GM12878 (cell line): ENCODE data around the gene TPMT. TPM values are rescaled to one million over a fixed set of nuclear protein-coding genes. Genes with fewer than 3 reads are reported as not detected.

Experiments used
- ATAC-seq: fragments of 200-7000 bp; cut with Tn5 transposase; 3 replicates; pipeline ENCODE4 v1.9.1; 2020; ENCODE audit warnings: mild to moderate bottlenecking, moderate library complexity
- BruUV-seq: library from RNA; stranded (reverse); fragments of 400-500 nt; replicated peaks from 2 replicates; lab custom pipeline; 2021; lab: Mats Ljungman, UMichigan
- CTCF ChIA-PET: fragments of 300-600 bp; sonication (Branson Sonifier 250); formaldehyde crosslinking; extraction: SDS; loops from one replicate; lab custom pipeline; 2021; ENCODE audit warnings: inconsistent platforms; lab: Yijun Ruan, JAX
- POLR2A ChIA-PET: fragments of 350-600 bp; formaldehyde crosslinking; extraction: SDS; loops from one replicate; lab custom pipeline; 2021; ENCODE audit warnings: inconsistent platforms; lab: Charles Lee
- RAD21 ChIA-PET: fragments of 300-600 bp; sonication (Branson Sonifier 250); formaldehyde crosslinking; loops from one replicate; lab custom pipeline; 2023; ENCODE audit warnings: antibody characterized with exemption; ENCODE audit not compliant: unreplicated experiment; lab: Charles Lee
- SMC1A ChIA-PET: fragments of 300-600 bp; sonication (Branson Sonifier 250); formaldehyde crosslinking; loops from one replicate; lab custom pipeline; 2023; ENCODE audit not compliant: unreplicated experiment, uncharacterized antibody; lab: Charles Lee
- DNase-seq: peaks from one replicate; pipeline ENCODE4 v3.0.0-alpha.2; 2011; ENCODE audit warnings: low read depth, low spot score
- FAIRE-seq: peaks from 3 replicates; lab custom pipeline; 2011; peaks lifted over from hg19 to GRCh38; lab: Jason Lieb, UNC
- H2AFZ ChIP-seq: 2 replicates; pipeline ENCODE4 v1.6.0; 2011; ENCODE audit warnings: low read depth, low read length, control low read depth; ENCODE audit not compliant: control insufficient read depth
- H3K27ac ChIP-seq: 2 replicates; pipeline ENCODE4 v1.5.1; 2011; ENCODE audit warnings: control low read depth; ENCODE audit not compliant: control insufficient read depth, insufficient read depth
- H3K27me3 ChIP-seq, 2 experiments: replicated peaks in 1 of 2; 2 replicates each; pipeline versions ENCODE4 v1.6.0 to v1.6.1; 2011; ENCODE audit warnings: low read length in 1 of 2; ENCODE audit not compliant: control insufficient read depth in 2 of 2, insufficient read depth in 2 of 2
- H3K36me3 ChIP-seq, 2 experiments: 2 replicates each; pipeline ENCODE4 v1.5.1; 2011; ENCODE audit warnings: low read length in 1 of 2; ENCODE audit not compliant: control insufficient read depth in 2 of 2, insufficient read depth in 2 of 2
- H3K4me1 ChIP-seq: 2 replicates; pipeline ENCODE4 v1.6.1; 2011; ENCODE audit warnings: mild to moderate bottlenecking, low read length, moderate library complexity, mixed read lengths; ENCODE audit not compliant: control insufficient read depth, insufficient read depth
- H3K4me2 ChIP-seq: 2 replicates; pipeline ENCODE4 v1.6.0; 2011; ENCODE audit warnings: control low read depth; ENCODE audit not compliant: control insufficient read depth, insufficient read depth
- H3K4me3 ChIP-seq: fragments of 200-600 bp; sonication (generic); 2 replicates; pipeline ENCODE4 v1.5.1; 2016
- H3K79me2 ChIP-seq: 2 replicates; pipeline ENCODE4 v1.6.0; 2011; ENCODE audit warnings: low read length; ENCODE audit not compliant: control insufficient read depth, insufficient read depth
- H3K9ac ChIP-seq: 2 replicates; pipeline ENCODE4 v1.8.0; 2011; ENCODE audit warnings: low read length, control low read depth, mixed read lengths; ENCODE audit not compliant: control insufficient read depth, insufficient read depth
- H3K9me3 ChIP-seq: replicated peaks from 3 replicates; pipeline ENCODE4 v1.5.1; 2011; ENCODE audit warnings: mild to moderate bottlenecking, low read length; ENCODE audit not compliant: control insufficient read depth, insufficient read depth
- H4K20me1 ChIP-seq: 2 replicates; pipeline ENCODE4 v1.6.0; 2011; ENCODE audit not compliant: control insufficient read depth, insufficient read depth
- HSF1 ChIP-seq: fragments of 150-350 bp; IDR thresholded peaks from 2 replicates; pipeline ENCODE4 v1.6.1; 2014; ENCODE audit warnings: mild to moderate bottlenecking, low read depth, low read length
- PAX5 ChIP-seq: IDR thresholded peaks from 2 replicates; pipeline ENCODE4 v1.6.1; 2011; ENCODE audit warnings: low read depth, low read length, borderline replicate concordance
- TCF7 ChIP-seq: IDR thresholded peaks from 2 replicates; pipeline ENCODE4 v1.6.1; 2014; ENCODE audit warnings: antibody characterized with exemption, borderline replicate concordance
- ZBTB33 ChIP-seq: fragments of 450-650 bp; IDR thresholded peaks from 2 replicates; pipeline ENCODE4 v1.6.1; 2017; ENCODE audit warnings: mild to moderate bottlenecking
- WGBS: methylation state at CpG from one replicate; pipeline ENCODE4 v1.1.6; 2016; ENCODE audit warnings: low lambda C conversion rate; ENCODE audit not compliant: insufficient replicate concordance, insufficient coverage; ENCODE audit errors: missing lambda C conversion rate; 5-methylcytosine and 5-hydroxymethylcytosine counted together
- in situ Hi-C: fragments of 300-500 bp; cut with MboI; formaldehyde crosslinking; loops from 9 replicates; pipeline ENCODE4 v1.14.3; 2018; ENCODE audit warnings: mixed read lengths
- intact Hi-C: fragments of 100-400 bp; cut with micrococcal nuclease; formaldehyde crosslinking; loops from one replicate; pipeline ENCODE4 v1.14.2; 2022; ENCODE audit not compliant: unreplicated experiment
- polyA plus RNA-seq, 11 experiments: library from polyadenylated mRNA; depleted of rRNA in 4 of 11; unstranded in 6 of 11; stranded (reverse) in 5 of 11; fragments of >200 nt; fragmentation: Nextera tagmentation in 4 of 11; fragmentation: Illumina TruSeq in 1 of 11; extraction: Ambion mirVana in 4 of 11; extraction: Trizol in 1 of 11; gene quantifications; 1 replicate in 1 of 11; 2 replicates in 10 of 11; pipeline versions ENCODE4 v1.2.1 to v1.2.3, GENCODE V29; 2011 to 2016; ENCODE audit warnings: inconsistent platforms in 2 of 11, missing spikeins in 2 of 11, low read depth in 1 of 11
- total RNA-seq, 4 experiments: library from RNA; depleted of rRNA in 3 of 4; stranded (reverse); fragments of >200 nt in 3 of 4; fragmentation: Illumina TruSeq in 1 of 4; extraction: Trizol in 1 of 4; gene quantifications; 2 replicates each; pipeline versions ENCODE4 v1.2.1 to v1.2.3, GENCODE V29; 2013 to 2021
- TF ChIP-seq, protein P1 (sequence below): fragments of 450-650 bp; formaldehyde crosslinking; IDR thresholded peaks from 2 replicates; pipeline ENCODE4 v1.5.0; 2022; ENCODE audit warnings: mild to moderate bottlenecking, missing genetic modification characterization

Gene TPMT
- total and polyA plus RNA-seq, 10 of the 15 experiments (the other 5 are each of a cell fraction or from before 2014, with no cell fraction given): 7.9 to 18.2 (median 16.3) TPM

GRCh38 chr6:18148304-18149025 lies 6.4 kb downstream of the TPMT start:
- Histone ChIP-seq H4K20me1 (no peaks in the 10 kb centered on the region), H3K36me3 (no peaks in the 10 kb centered on the region; a peak in 1 of 4 replicates), H3K79me2 (no peaks in the 10 kb centered on the region), H3K9ac (no peak overlapping the region), H2AFZ (no peak overlapping the region), H3K27me3 (no peaks in the 10 kb centered on the region), H3K4me1 (peaks cover 4% of the 10 kb centered on the region), H3K9me3 (no peaks in the 10 kb centered on the region), H3K4me3 (no peak overlapping the region), H3K4me2 (no peak overlapping the region), H3K27ac (no peak overlapping the region)
- CTCF ChIA-PET: no interaction called here
- in situ Hi-C loops: no loop called here
- POLR2A ChIA-PET: no interaction called here
- ATAC-seq (no peak), FAIRE-seq (no peak), DNase-seq (no peak)
- BruUV-seq: no TSS peak
- 89% methylated on average over 5 of the region's 5 CpGs for WGBS
- RAD21 ChIA-PET: no interaction called here
- SMC1A ChIA-PET: no interaction called here
- no peak for TF ChIP-seq ZBTB33
- no peak for TF ChIP-seq TCF7
- TF ChIP-seq, protein P1, sequence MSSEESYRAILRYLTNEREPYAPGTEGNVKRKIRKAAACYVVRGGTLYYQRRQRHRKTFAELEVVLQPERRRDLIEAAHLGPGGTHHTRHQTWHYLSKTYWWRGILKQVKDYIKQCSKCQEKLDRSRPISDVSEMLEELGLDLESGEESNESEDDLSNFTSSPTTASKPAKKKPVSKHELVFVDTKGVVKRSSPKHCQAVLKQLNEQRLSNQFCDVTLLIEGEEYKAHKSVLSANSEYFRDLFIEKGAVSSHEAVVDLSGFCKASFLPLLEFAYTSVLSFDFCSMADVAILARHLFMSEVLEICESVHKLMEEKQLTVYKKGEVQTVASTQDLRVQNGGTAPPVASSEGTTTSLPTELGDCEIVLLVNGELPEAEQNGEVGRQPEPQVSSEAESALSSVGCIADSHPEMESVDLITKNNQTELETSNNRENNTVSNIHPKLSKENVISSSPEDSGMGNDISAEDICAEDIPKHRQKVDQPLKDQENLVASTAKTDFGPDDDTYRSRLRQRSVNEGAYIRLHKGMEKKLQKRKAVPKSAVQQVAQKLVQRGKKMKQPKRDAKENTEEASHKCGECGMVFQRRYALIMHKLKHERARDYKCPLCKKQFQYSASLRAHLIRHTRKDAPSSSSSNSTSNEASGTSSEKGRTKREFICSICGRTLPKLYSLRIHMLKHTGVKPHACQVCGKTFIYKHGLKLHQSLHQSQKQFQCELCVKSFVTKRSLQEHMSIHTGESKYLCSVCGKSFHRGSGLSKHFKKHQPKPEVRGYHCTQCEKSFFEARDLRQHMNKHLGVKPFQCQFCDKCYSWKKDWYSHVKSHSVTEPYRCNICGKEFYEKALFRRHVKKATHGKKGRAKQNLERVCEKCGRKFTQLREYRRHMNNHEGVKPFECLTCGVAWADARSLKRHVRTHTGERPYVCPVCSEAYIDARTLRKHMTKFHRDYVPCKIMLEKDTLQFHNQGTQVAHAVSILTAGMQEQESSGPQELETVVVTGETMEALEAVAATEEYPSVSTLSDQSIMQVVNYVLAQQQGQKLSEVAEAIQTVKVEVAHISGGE (CRISPR knock-in tag): no peak
- no peak for TF ChIP-seq HSF1
- no peak for TF ChIP-seq PAX5
- intact Hi-C loops: no loop called here
